ENCODE data around the gene TIAM2. TPM values are rescaled to one million over a fixed set of nuclear protein-coding genes. Genes with fewer than 3 reads are reported as not detected.
A peak's percentile ranks its signal among the peaks of the same experiment; 100 is the strongest.

The TIAM2 gene
- total and polyA plus RNA-seq, 10 of the 15 experiments (the other 5 are each of a cell fraction or from before 2014, with no cell fraction given): 1.1 to 10.5 (median 2.3) TPM

GRCh38 chr6:155125906-155126305, 130.8 kb downstream of the TIAM2 start (continued):
- no peak for TF ChIP-seq ZSCAN29 (IDR thresholded peaks at IDR 0.05)
- TF ChIP-seq SMC3 (IDR thresholded peaks at IDR 0.05; ENCODE audit: borderline replicate concordance, low read length): no peak
- TF ChIP-seq NKRF (conservative IDR thresholded peaks at IDR 0.05): no peak
- TF ChIP-seq NR2C2 (IDR thresholded peaks at IDR 0.05; ENCODE audit: borderline replicate concordance, control insufficient read depth, insufficient read length, low read depth): no peak
- no peak for TF ChIP-seq ATF7 (IDR thresholded peaks at IDR 0.05; ENCODE audit: low read depth)

GRCh38 chr6:155126727-155127439, 131.8 kb downstream of the TIAM2 start:
- ATAC-seq (peak; percentile 91), FAIRE-seq (no peak), DNase-seq (ENCODE audit: low read depth, low spot score) (no peak)
- Histone ChIP-seq H3K9ac (ENCODE audit: control insufficient read depth, insufficient read depth, low read length) (no peak overlapping the region), H3K36me3 (ENCODE audit: control insufficient read depth in 2 of 2, insufficient read depth in 2 of 2, low read length in 1 of 2) (no peaks in the 10 kb centered on the region), H3K27ac (ENCODE audit: control insufficient read depth, insufficient read depth) (no peak overlapping the region), H3K9me3 (replicated peaks; ENCODE audit: control insufficient read depth, insufficient read depth, low read length) (no peaks in the 10 kb centered on the region), H4K20me1 (ENCODE audit: control insufficient read depth, insufficient read depth) (no peaks in the 10 kb centered on the region), H3K27me3 (replicated peaks in 1 of 2; ENCODE audit: control insufficient read depth in 2 of 2, insufficient read depth in 2 of 2, low read length in 1 of 2) (no peaks in the 10 kb centered on the region; a peak in 1 of 4 replicates), H2AFZ (ENCODE audit: control insufficient read depth, low read depth, low read length) (no peak overlapping the region), H3K4me3 (no peak overlapping the region), H3K4me1 (ENCODE audit: control insufficient read depth, insufficient read depth, low read length) (no peaks in the 10 kb centered on the region), H3K4me2 (ENCODE audit: control insufficient read depth, insufficient read depth) (no peak overlapping the region), H3K79me2 (ENCODE audit: control insufficient read depth, insufficient read depth, low read length) (no peaks in the 10 kb centered on the region)
- no TSS peak for BruUV-seq (replicated peaks)
- WGBS (ENCODE audit: insufficient coverage, insufficient replicate concordance, low lambda C conversion rate, missing lambda C conversion rate): 16% methylated on average over 10 of the region's 10 CpGs
- intact Hi-C loops (cut with micrococcal nuclease; ENCODE audit: unreplicated experiment) (no loop called here), in situ Hi-C loops (cut with MboI) (no loop called here)
- POLR2A ChIA-PET: no interaction called here
- TF ChIP-seq FOXM1 (IDR thresholded peaks at IDR 0.05; ENCODE audit: low read depth, low read length) (no peak), TARDBP (IDR thresholded peaks at IDR 0.05; ENCODE audit: borderline replicate concordance) (no peak), TCF3 (IDR thresholded peaks at IDR 0.05; ENCODE audit: borderline replicate concordance, insufficient read depth, low read depth, low read length) (no peak), SUPT20H (IDR thresholded peaks at IDR 0.05; ENCODE audit: borderline replicate concordance, control insufficient read depth, low read depth, low read length) (no peak), PML (IDR thresholded peaks at IDR 0.05; ENCODE audit: low read length) (no peak), MTA3 (IDR thresholded peaks at IDR 0.05; ENCODE audit: borderline replicate concordance, low read length) (no peak), FOXK2 (IDR thresholded peaks at IDR 0.05) (no peak), ZNF217 (IDR thresholded peaks at IDR 0.05) (no peak), ZBED1 (IDR thresholded peaks at IDR 0.05; ENCODE audit: borderline replicate concordance) (no peak), SKIL (IDR thresholded peaks at IDR 0.05; ENCODE audit: low read depth, poor library complexity, severe bottlenecking) (no peak)
- SMC1A ChIA-PET (ENCODE audit: uncharacterized antibody, unreplicated experiment): no interaction called here
- CTCF ChIA-PET: no interaction called here
- RAD21 ChIA-PET (ENCODE audit: unreplicated experiment): interaction anchor here (1.0 kb wide), 1 partner anchor 454 kb away, joined by 3 read pairs; no protein-coding TSS in a partner anchor

Data from GM12878 (cell line).